IMR-90 (cell line): ENCODE measurements around the gene ANKFN1. TPM values are rescaled to one million over a fixed set of nuclear protein-coding genes. Genes with fewer than 3 reads are reported as not detected.

Experiments used
- ATAC-seq: fragments of 200-7000 bp; cut with Tn5 transposase; 2 replicates; pipeline ENCODE4 v1.9.1; 2020; ENCODE audit warnings: low read depth, mild to moderate bottlenecking, moderate library complexity
- BruUV-seq: library from RNA; stranded (reverse); fragments of 400-500 nt; replicated peaks from 2 replicates; lab custom pipeline; 2021; lab: Mats Ljungman, UMichigan
- CTCF ChIA-PET: fragments of 300-600 bp; formaldehyde crosslinking; extraction: SDS; loops from one replicate; lab custom pipeline; 2021; ENCODE audit warnings: antibody characterized with exemption; lab: Yijun Ruan, JAX
- POLR2A ChIA-PET: fragments of 300-600 bp; sonication (Branson Sonifier 250); formaldehyde crosslinking; loops from one replicate; lab custom pipeline; 2022; ENCODE audit warnings: antibody characterized with exemption; ENCODE audit not compliant: unreplicated experiment; lab: Charles Lee
- DNase-seq: peaks from one replicate; pipeline ENCODE4 v3.0.0; 2013
- H2AFZ ChIP-seq: replicated peaks from 2 replicates; pipeline ENCODE3; 2013; ENCODE audit warnings: low read length, mild to moderate bottlenecking; ENCODE audit not compliant: poor library complexity
- H2AK5ac ChIP-seq: 2 replicates; pipeline ENCODE4 v1.6.1; 2013; ENCODE audit warnings: low read depth, low read length, inconsistent platforms
- H2AK9ac ChIP-seq: replicated peaks from 2 replicates; pipeline ENCODE3; 2013; ENCODE audit warnings: mild to moderate bottlenecking, low read depth, low read length, moderate library complexity; ENCODE audit not compliant: poor library complexity
- H2BK120ac ChIP-seq: 2 replicates; pipeline ENCODE4 v1.6.1; 2013; ENCODE audit warnings: low read depth, low read length, inconsistent platforms
- H2BK15ac ChIP-seq: 3 replicates; pipeline ENCODE4 v1.6.1; 2013; ENCODE audit warnings: low read depth, low read length, inconsistent platforms
- H2BK20ac ChIP-seq: 2 replicates; pipeline ENCODE4 v1.6.1; 2013; ENCODE audit warnings: low read depth, mild to moderate bottlenecking, inconsistent platforms, low read length, moderate library complexity
- H2BK5ac ChIP-seq: 2 replicates; pipeline ENCODE4 v1.6.1; 2013; ENCODE audit warnings: mild to moderate bottlenecking, low read depth, low read length, inconsistent platforms; ENCODE audit not compliant: poor library complexity, severe bottlenecking
- H3K14ac ChIP-seq: replicated peaks from 2 replicates; pipeline ENCODE4 v1.6.1; 2013; ENCODE audit warnings: low read depth, low read length, inconsistent platforms
- H3K18ac ChIP-seq: 2 replicates; pipeline ENCODE4 v1.6.1; 2013; ENCODE audit warnings: low read depth, low read length, control low read depth
- H3K23ac ChIP-seq: 2 replicates; pipeline ENCODE4 v1.6.1; 2013; ENCODE audit warnings: low read depth, low read length, inconsistent platforms
- H3K27ac ChIP-seq: 2 replicates; pipeline ENCODE4 v1.5.1; 2013; ENCODE audit warnings: mild to moderate bottlenecking, control low read depth, low read length; ENCODE audit not compliant: insufficient read depth
- H3K27me3 ChIP-seq: 2 replicates; pipeline ENCODE4 v1.6.1; 2013; ENCODE audit warnings: low read length; ENCODE audit not compliant: control insufficient read depth, insufficient read depth
- H3K36me3 ChIP-seq: 2 replicates; pipeline ENCODE4 v1.6.1; 2013; ENCODE audit warnings: low read length, mixed read lengths; ENCODE audit not compliant: control insufficient read depth, insufficient read depth
- H3K4ac ChIP-seq: 2 replicates; pipeline ENCODE4 v1.6.1; 2013; ENCODE audit warnings: low read depth, low read length, inconsistent platforms
- H3K4me1 ChIP-seq: 2 replicates; pipeline ENCODE4 v1.6.1; 2013; ENCODE audit warnings: low read length, mixed read lengths; ENCODE audit not compliant: control insufficient read depth, insufficient read depth
- H3K4me2 ChIP-seq: 2 replicates; pipeline ENCODE4 v1.6.1; 2013; ENCODE audit warnings: low read depth, mild to moderate bottlenecking, control low read depth, low read length, moderate library complexity
- H3K4me3 ChIP-seq: 2 replicates; pipeline ENCODE4 v1.5.1; 2013; ENCODE audit warnings: low read depth, mild to moderate bottlenecking, control low read depth, low read length, moderate library complexity; ENCODE audit not compliant: insufficient read depth
- H3K56ac ChIP-seq: 2 replicates; pipeline ENCODE4 v1.6.1; 2013; ENCODE audit warnings: low read length, inconsistent platforms; ENCODE audit not compliant: insufficient read depth; ENCODE audit errors: extremely low read depth
- H3K79me1 ChIP-seq, 2 experiments: 2 replicates each; pipeline ENCODE4 v1.6.1; 2013; ENCODE audit warnings: low read length in 2 of 2, inconsistent platforms in 1 of 2, low read depth in 1 of 2
- H3K9ac ChIP-seq: 2 replicates; pipeline ENCODE4 v1.6.1; 2013; ENCODE audit warnings: low read depth, low read length, control low read depth
- H3K9me1 ChIP-seq: 2 replicates; pipeline ENCODE4 v1.6.1; 2013; ENCODE audit warnings: low read length, inconsistent platforms; ENCODE audit not compliant: insufficient read depth
- H3K9me3 ChIP-seq: 2 replicates; pipeline ENCODE4 v1.6.1; 2013; ENCODE audit warnings: low read length; ENCODE audit not compliant: control insufficient read depth, insufficient read depth
- H4K20me1 ChIP-seq: 2 replicates; pipeline ENCODE4 v1.6.1; 2013; ENCODE audit warnings: low read length, inconsistent platforms; ENCODE audit not compliant: insufficient read depth
- H4K5ac ChIP-seq: 2 replicates; pipeline ENCODE4 v1.6.1; 2013; ENCODE audit warnings: mild to moderate bottlenecking, low read depth, low read length, control low read depth
- H4K8ac ChIP-seq, 2 experiments: 2 replicates each; pipeline ENCODE4 v1.6.1; 2013; ENCODE audit warnings: low read depth in 2 of 2, low read length in 2 of 2, control low read depth in 1 of 2, inconsistent platforms in 1 of 2
- H4K91ac ChIP-seq: 2 replicates; pipeline ENCODE4 v1.6.1; 2013; ENCODE audit warnings: low read depth, low read length, inconsistent platforms; ENCODE audit not compliant: insufficient read depth
- BHLHE40 ChIP-seq: fragments of 150-350 bp; IDR thresholded peaks from 2 replicates; pipeline ENCODE4 v1.6.1; 2016; ENCODE audit warnings: mild to moderate bottlenecking, low read depth, low read length
- CEBPB ChIP-seq: IDR thresholded peaks from 2 replicates; pipeline ENCODE4 v1.6.1; 2012; ENCODE audit warnings: low read depth, low read length, improper control_type of control experiment
- CHD1 ChIP-seq: IDR thresholded peaks from 2 replicates; pipeline ENCODE4 v1.6.1; 2012; ENCODE audit warnings: low read depth, low read length, improper control_type of control experiment
- CTCF ChIP-seq: conservative IDR thresholded peaks from 2 replicates; pipeline ENCODE4 v1.5.1; 2012; ENCODE audit warnings: mild to moderate bottlenecking, low read depth, low read length, improper control_type of control experiment
- FOS ChIP-seq: fragments of 150-350 bp; IDR thresholded peaks from 2 replicates; pipeline ENCODE4 v1.6.1; 2016; ENCODE audit warnings: low read depth, low read length
- MAFK ChIP-seq: IDR thresholded peaks from 2 replicates; pipeline ENCODE4 v1.6.1; 2012; ENCODE audit warnings: low read depth, low read length, improper control_type of control experiment
- MAZ ChIP-seq: IDR thresholded peaks from 2 replicates; pipeline ENCODE4 v1.6.1; 2012; ENCODE audit warnings: low read depth, mild to moderate bottlenecking, low read length, improper control_type of control experiment, moderate library complexity, borderline replicate concordance
- MXI1 ChIP-seq: IDR thresholded peaks from 2 replicates; pipeline ENCODE4 v1.6.1; 2012; ENCODE audit warnings: low read depth, mild to moderate bottlenecking, low read length, moderate library complexity, borderline replicate concordance
- NFE2L2 ChIP-seq: fragments of 150-350 bp; IDR thresholded peaks from 2 replicates; pipeline ENCODE4 v1.6.1; 2016; ENCODE audit warnings: low read depth, mild to moderate bottlenecking, low read length
- POLR2A ChIP-seq: IDR thresholded peaks from 2 replicates; pipeline ENCODE4 v1.6.1; 2012; ENCODE audit warnings: mild to moderate bottlenecking, low read depth, low read length
- RAD21 ChIP-seq: IDR thresholded peaks from 2 replicates; pipeline ENCODE4 v1.6.1; 2012; ENCODE audit warnings: low read length, improper control_type of control experiment
- RCOR1 ChIP-seq: IDR thresholded peaks from 2 replicates; pipeline ENCODE4 v1.6.1; 2012; ENCODE audit warnings: mild to moderate bottlenecking, low read length, improper control_type of control experiment; ENCODE audit not compliant: insufficient replicate concordance
- RFX5 ChIP-seq: IDR thresholded peaks from 2 replicates; pipeline ENCODE4 v1.8.0; 2012; ENCODE audit warnings: low read depth, mild to moderate bottlenecking, low read length, moderate library complexity
- SMC3 ChIP-seq: fragments of 150-350 bp; IDR thresholded peaks from 2 replicates; pipeline ENCODE4 v1.6.1; 2016; ENCODE audit warnings: low read depth, mild to moderate bottlenecking, antibody characterized with exemption, low read length, moderate library complexity
- USF2 ChIP-seq: fragments of 150-350 bp; IDR thresholded peaks from 2 replicates; pipeline ENCODE4 v1.6.1; 2017; ENCODE audit warnings: mild to moderate bottlenecking, antibody characterized with exemption, low read length, low read depth
- WGBS, 2 experiments: methylation state at CpG; one replicate each; pipeline versions ENCODE4 v1.1.5 to v1.1.7; 2013; ENCODE audit warnings: missing lambda C conversion rate in 2 of 2; ENCODE audit not compliant: insufficient read length in 1 of 2; ENCODE audit errors: extremely low coverage in 2 of 2; 5-methylcytosine and 5-hydroxymethylcytosine counted together
- dilution Hi-C: fragments of 300-500 bp; cut with HindIII; formaldehyde crosslinking; loops from one replicate; pipeline ENCODE4 v1.14.3; 2018; ENCODE audit warnings: low sequenced_read_pairs; ENCODE audit not compliant: unreplicated experiment
- in situ Hi-C: fragments of 300-500 bp; cut with MboI; formaldehyde crosslinking; loops from 3 replicates; pipeline ENCODE4 v1.14.3; 2019; ENCODE audit warnings: low sequenced_read_pairs, inconsistent platforms, mixed read lengths
- intact Hi-C: fragments of 100-400 bp; cut with micrococcal nuclease; formaldehyde crosslinking; loops from 2 replicates; pipeline ENCODE4 v1.10.0; 2022
- polyA plus RNA-seq, 3 experiments: library from polyadenylated mRNA; depleted of rRNA; stranded (reverse); fragments of >200 nt; gene quantifications; 2 replicates each; pipeline ENCODE4 v1.2.3, GENCODE V29; 2012; ENCODE audit warnings: low replicate concordance in 1 of 3
- total RNA-seq: library from RNA; depleted of rRNA; stranded (reverse); fragments of >200 nt; gene quantifications from 2 replicates; pipeline ENCODE4 v1.2.3, GENCODE V29; 2012
- TF ChIP-seq, protein P1 (sequence below): fragments of 150-350 bp; IDR thresholded peaks from 2 replicates; pipeline ENCODE4 v1.6.1; 2016; ENCODE audit warnings: low read depth, mild to moderate bottlenecking, low read length, moderate library complexity, borderline replicate concordance

The ANKFN1 gene
- total and polyA plus RNA-seq, 2 of the 4 experiments (the other 2 are of a cell fraction) = not detected

DNA sequence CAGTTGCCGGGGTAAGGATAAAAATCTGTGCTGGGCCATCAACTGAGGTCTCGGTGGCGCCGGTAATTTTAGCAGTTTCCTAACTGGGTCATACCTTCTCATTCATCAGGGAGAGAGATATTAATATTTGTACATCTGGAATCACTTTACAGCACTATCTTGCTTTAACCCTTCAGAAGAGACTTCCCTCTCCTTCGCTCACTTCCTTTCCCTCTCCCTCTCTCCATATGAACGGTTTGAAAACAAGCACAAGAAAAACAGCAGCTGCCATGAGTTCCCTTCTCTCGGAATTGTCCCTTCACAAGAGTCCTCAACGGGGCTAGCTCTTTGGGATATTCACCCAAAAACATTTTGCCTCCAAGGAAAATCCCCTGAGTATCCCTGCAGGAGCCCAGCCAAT, 295.9 kb downstream of the ANKFN1 start:
- Histone ChIP-seq H3K56ac (no peak overlapping the region), H2BK120ac (no peak overlapping the region), H3K4me2 (no peak overlapping the region), H3K36me3 (no peaks in the 10 kb centered on the region), H3K27me3 (no peaks in the 10 kb centered on the region), H3K18ac (no peak overlapping the region), H3K14ac (no peak overlapping the region), H2BK15ac (no peak overlapping the region), H3K9me1 (no peaks in the 10 kb centered on the region), H3K4me3 (no peak overlapping the region), H2AK9ac (no peak overlapping the region), H3K23ac (no peak overlapping the region), H3K79me1 (no peaks in the 10 kb centered on the region), H3K9ac (no peak overlapping the region), H2BK5ac (no peak overlapping the region), H4K5ac (no peak overlapping the region), H2AK5ac (no peak overlapping the region), H3K4ac (no peak overlapping the region), H4K20me1 (no peaks in the 10 kb centered on the region), H4K8ac (no peak overlapping the region), H2AFZ (no peak overlapping the region), H2BK20ac (no peak overlapping the region), H3K9me3 (no peaks in the 10 kb centered on the region), H3K27ac (no peak overlapping the region), H3K4me1 (no peaks in the 10 kb centered on the region), H4K91ac (no peak overlapping the region)
- no peak for ATAC-seq
- in situ Hi-C loops (no loop called here), intact Hi-C loops (no loop called here), dilution Hi-C loops (no loop called here)
- ChIA-PET POLR2A (no interaction called here), CTCF (no interaction called here)
- BruUV-seq = no TSS peak
- no CpG with 5 or more reads among the region's 8 CpGs for WGBS, 2 experiments
- no peak for DNase-seq
- TF ChIP-seq MAFK = no peak
- no peak for TF ChIP-seq NFE2L2
- no peak for TF ChIP-seq MXI1
- no peak for TF ChIP-seq RCOR1
- TF ChIP-seq BHLHE40 = no peak
- no peak for TF ChIP-seq SMC3
- TF ChIP-seq USF2 = no peak
- no peak for TF ChIP-seq POLR2A
- no peak for TF ChIP-seq RAD21
- no peak for TF ChIP-seq CEBPB
- TF ChIP-seq CTCF = no peak
- TF ChIP-seq RFX5 = no peak
- TF ChIP-seq, protein P1, sequence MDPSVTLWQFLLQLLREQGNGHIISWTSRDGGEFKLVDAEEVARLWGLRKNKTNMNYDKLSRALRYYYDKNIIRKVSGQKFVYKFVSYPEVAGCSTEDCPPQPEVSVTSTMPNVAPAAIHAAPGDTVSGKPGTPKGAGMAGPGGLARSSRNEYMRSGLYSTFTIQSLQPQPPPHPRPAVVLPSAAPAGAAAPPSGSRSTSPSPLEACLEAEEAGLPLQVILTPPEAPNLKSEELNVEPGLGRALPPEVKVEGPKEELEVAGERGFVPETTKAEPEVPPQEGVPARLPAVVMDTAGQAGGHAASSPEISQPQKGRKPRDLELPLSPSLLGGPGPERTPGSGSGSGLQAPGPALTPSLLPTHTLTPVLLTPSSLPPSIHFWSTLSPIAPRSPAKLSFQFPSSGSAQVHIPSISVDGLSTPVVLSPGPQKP = no peak
- no peak for TF ChIP-seq MAZ
- no peak for TF ChIP-seq FOS
- no peak for TF ChIP-seq CHD1
